Measurements from ENCODE around the gene LRRC49. TPM values are rescaled to one million over a fixed set of nuclear protein-coding genes. Genes with fewer than 3 reads are reported as not detected.

LRRC49 gene
- total and polyA plus RNA-seq, 2 of the 13 experiments (the other 11 are each of a cell fraction or from before 2014, with no cell fraction given), result 0.57 to 1.00 TPM

Other genes with a start within 250 kb of the LRRC49 start
- gene UACA, start 129.3 kb upstream of the LRRC49 start, total RNA-seq (2016; rRNA removed; fragmentation: Illumina TruSeq; extraction: Trizol), result 17.8 and 22.1 TPM in 2 replicates
- gene UACA, start 129.3 kb upstream of the LRRC49 start, polyA plus RNA-seq (2011; rRNA removed), result 33.5 and 39.2 TPM in 2 replicates
- gene LARP6, start 38.7 kb upstream of the LRRC49 start, total RNA-seq (2016; rRNA removed; fragmentation: Illumina TruSeq; extraction: Trizol), result 2.9 and 3.0 TPM in 2 replicates
- gene LARP6, start 38.7 kb upstream of the LRRC49 start, polyA plus RNA-seq (2011; rRNA removed), result 8.2 and 9.7 TPM in 2 replicates
- 0.64 and 0.66 TPM in 2 replicates for gene THAP10, start 393 bp upstream of the LRRC49 start, total RNA-seq (2016; rRNA removed; fragmentation: Illumina TruSeq; extraction: Trizol)
- 0.46 and 0.69 TPM in 2 replicates for gene THAP10, start 393 bp upstream of the LRRC49 start, polyA plus RNA-seq (2011; rRNA removed)
- 0.07 TPM in 2 replicates for gene THSD4, start 222.6 kb downstream of the LRRC49 start, total RNA-seq (2016; rRNA removed; fragmentation: Illumina TruSeq; extraction: Trizol)
- 0.21 and 0.26 TPM in 2 replicates for gene THSD4, start 222.6 kb downstream of the LRRC49 start, polyA plus RNA-seq (2011; rRNA removed)

Measured in HepG2 (cell line).